Trophoblast cell (in vitro differentiated cells and primary cell): ENCODE data around the gene ARHGAP25.

ENCODE experiments used
- DNase-seq, 2 donors: peaks; one replicate each; pipeline ENCODE4 v3.0.0-alpha.2; 2016
- H2AFZ ChIP-seq: 2 replicates; pipeline ENCODE4 v1.6.1; 2013; ENCODE audit warnings: low read length, moderate library complexity, mild to moderate bottlenecking; ENCODE audit not compliant: insufficient read depth, poor library complexity
- H2AK5ac ChIP-seq: 2 replicates; pipeline ENCODE4 v1.6.1; 2013; ENCODE audit warnings: mild to moderate bottlenecking, low read length
- H2BK120ac ChIP-seq: 2 replicates; pipeline ENCODE4 v1.6.1; 2013; ENCODE audit warnings: low read length, mild to moderate bottlenecking, moderate library complexity; ENCODE audit not compliant: insufficient read depth, poor library complexity
- H2BK12ac ChIP-seq: 2 replicates; pipeline ENCODE4 v1.6.1; 2013; ENCODE audit warnings: mild to moderate bottlenecking, low read length, moderate library complexity
- H2BK5ac ChIP-seq: 2 replicates; pipeline ENCODE4 v1.6.1; 2013; ENCODE audit warnings: low read length, low read depth, moderate library complexity, mild to moderate bottlenecking; ENCODE audit not compliant: poor library complexity
- H3K14ac ChIP-seq: 2 replicates; pipeline ENCODE4 v1.6.1; 2013; ENCODE audit warnings: mild to moderate bottlenecking, low read length
- H3K18ac ChIP-seq: 2 replicates; pipeline ENCODE4 v1.6.1; 2013; ENCODE audit warnings: mild to moderate bottlenecking, low read length
- H3K23ac ChIP-seq: 2 replicates; pipeline ENCODE4 v1.6.1; 2013; ENCODE audit warnings: low read length
- H3K27ac ChIP-seq: 2 replicates; pipeline ENCODE4 v1.5.1; 2013; ENCODE audit warnings: low read depth, mild to moderate bottlenecking, inconsistent platforms, low read length, moderate library complexity
- H3K27me3 ChIP-seq: 2 replicates; pipeline ENCODE4 v1.6.1; 2013; ENCODE audit warnings: inconsistent platforms, mild to moderate bottlenecking, low read length, moderate library complexity; ENCODE audit not compliant: insufficient read depth
- H3K36me3 ChIP-seq, 2 experiments: 1 replicate in 1 of 2; 2 replicates in 1 of 2; pipeline ENCODE4 v1.6.1; 2013; ENCODE audit warnings: low read length in 2 of 2, mild to moderate bottlenecking in 2 of 2, moderate library complexity in 1 of 2; ENCODE audit not compliant: insufficient read depth in 2 of 2, control insufficient read depth in 1 of 2
- H3K4ac ChIP-seq: 2 replicates; pipeline ENCODE4 v1.6.1; 2013; ENCODE audit warnings: low read depth, mild to moderate bottlenecking, low read length, moderate library complexity
- H3K4me1 ChIP-seq, 2 experiments: 1 replicate in 1 of 2; 2 replicates in 1 of 2; pipeline ENCODE4 v1.6.1; 2013; ENCODE audit warnings: low read length in 2 of 2, mild to moderate bottlenecking in 2 of 2, moderate library complexity in 1 of 2; ENCODE audit not compliant: insufficient read depth in 2 of 2, control insufficient read depth in 1 of 2
- H3K4me2 ChIP-seq: 2 replicates; pipeline ENCODE4 v1.6.1; 2013; ENCODE audit warnings: inconsistent platforms, mild to moderate bottlenecking, low read length, moderate library complexity
- H3K4me3 ChIP-seq: 2 replicates; pipeline ENCODE4 v1.5.1; 2013; ENCODE audit warnings: mild to moderate bottlenecking, low read depth, low read length, inconsistent platforms
- H3K79me1 ChIP-seq: one replicate; pipeline ENCODE4 v1.6.1; 2013; ENCODE audit warnings: low read length
- H3K79me2 ChIP-seq: 2 replicates; pipeline ENCODE4 v1.6.1; 2013; ENCODE audit warnings: low read length, mild to moderate bottlenecking; ENCODE audit not compliant: control insufficient read depth, insufficient read depth, poor library complexity
- H3K9ac ChIP-seq: 2 replicates; pipeline ENCODE4 v1.6.1; 2013; ENCODE audit warnings: mild to moderate bottlenecking, low read length
- H3K9me3 ChIP-seq: 2 replicates; pipeline ENCODE4 v1.6.1; 2013; ENCODE audit warnings: low read depth, mild to moderate bottlenecking, control low read depth, inconsistent platforms, low read length; ENCODE audit not compliant: insufficient read depth
- H4K12ac ChIP-seq: 2 replicates; pipeline ENCODE4 v1.6.1; 2013; ENCODE audit warnings: low read depth, mild to moderate bottlenecking, low read length, moderate library complexity
- H4K8ac ChIP-seq: 2 replicates; pipeline ENCODE4 v1.6.1; 2013; ENCODE audit warnings: low read depth, mild to moderate bottlenecking, low read length, moderate library complexity
- H4K91ac ChIP-seq: one replicate; pipeline ENCODE4 v1.6.1; 2013; ENCODE audit warnings: low read depth, mild to moderate bottlenecking, low read length, moderate library complexity
- WGBS: extraction: QIAGEN DNeasy Blood & Tissue Kit; methylation state at CpG from one replicate; pipeline ENCODE4 v1.1.7; 2013; ENCODE audit warnings: missing lambda C conversion rate; ENCODE audit not compliant: insufficient read length, insufficient coverage; ENCODE audit errors: extremely low coverage; 5-methylcytosine and 5-hydroxymethylcytosine counted together

Gene ARHGAP25

DNA sequence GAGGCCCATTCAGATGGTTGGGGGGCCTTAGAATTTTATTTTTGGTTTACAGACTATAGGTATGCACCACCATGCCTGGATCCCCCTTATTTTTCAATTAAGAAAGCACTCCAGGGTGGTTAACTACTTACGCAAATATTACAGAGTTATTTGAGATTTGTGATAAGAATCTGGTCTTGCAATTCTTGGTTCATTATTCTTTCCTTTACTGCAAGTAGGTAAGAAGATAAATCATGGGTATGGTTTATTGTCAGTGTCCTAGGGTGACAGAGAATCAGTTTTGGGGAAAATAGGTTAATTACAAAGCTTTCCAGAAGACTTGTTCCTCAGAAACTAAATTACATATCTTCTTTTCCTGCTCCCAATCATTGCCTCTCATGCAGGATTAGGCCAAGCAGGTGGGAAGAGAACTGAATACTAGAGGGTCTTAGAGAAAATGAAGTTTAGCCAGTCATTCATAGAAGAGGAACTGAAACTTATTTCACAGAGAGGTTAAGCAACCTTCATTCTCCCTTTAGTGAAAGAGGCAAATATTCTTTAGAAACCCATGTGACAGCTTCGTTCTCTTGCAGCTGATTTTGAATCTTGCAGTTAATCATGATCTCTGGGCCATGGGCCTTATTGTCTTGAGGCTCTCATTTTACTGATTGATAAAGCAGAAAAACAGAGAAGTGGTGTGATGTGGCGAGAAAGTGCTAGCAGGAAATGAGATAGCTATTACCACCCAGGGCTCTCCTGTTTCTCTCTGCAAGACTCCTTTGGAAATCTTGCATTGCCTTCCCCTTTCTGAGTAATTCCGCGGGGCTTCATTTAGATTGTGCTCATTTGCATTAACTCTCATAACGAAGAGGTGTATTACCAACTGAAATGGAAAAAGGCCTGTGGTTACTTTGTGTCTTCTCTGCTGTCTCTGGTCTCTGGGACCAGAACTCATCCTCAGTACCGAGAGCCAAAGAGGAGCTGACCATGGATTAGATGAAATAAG, 44.8 kb upstream of the ARHGAP25 start:
- no peak overlapping the region for H3K4me3 ChIP-seq
- no peaks in the 10 kb centered on the region for H3K36me3 ChIP-seq
- no peak overlapping the region for H4K8ac ChIP-seq
- no peak overlapping the region for H4K12ac ChIP-seq
- H2BK5ac ChIP-seq, result no peak overlapping the region
- H2BK120ac ChIP-seq, result no peak overlapping the region
- H2AFZ ChIP-seq, result no peak overlapping the region
- H3K9ac ChIP-seq, result no peak overlapping the region
- H3K79me2 ChIP-seq, result no peaks in the 10 kb centered on the region
- H3K18ac ChIP-seq, result no peak overlapping the region
- no peaks in the 10 kb centered on the region for H3K79me1 ChIP-seq
- WGBS, result no CpG with 5 or more reads among the region's 7 CpGs
- H2BK12ac ChIP-seq, result no peak overlapping the region
- no peak overlapping the region for H3K23ac ChIP-seq
- peak in 1 of 2 donors; percentile 8 for DNase-seq
- no peak overlapping the region for H4K91ac ChIP-seq
- no peak overlapping the region for H3K4ac ChIP-seq
- H3K27me3 ChIP-seq, result no peaks in the 10 kb centered on the region
- no peak overlapping the region for H3K14ac ChIP-seq
- no peak overlapping the region for H3K4me2 ChIP-seq
- no peak overlapping the region for H2AK5ac ChIP-seq
- no peaks in the 10 kb centered on the region for H3K4me1 ChIP-seq
- H3K27ac ChIP-seq, result no peak overlapping the region
- no peaks in the 10 kb centered on the region for H3K9me3 ChIP-seq

DNA sequence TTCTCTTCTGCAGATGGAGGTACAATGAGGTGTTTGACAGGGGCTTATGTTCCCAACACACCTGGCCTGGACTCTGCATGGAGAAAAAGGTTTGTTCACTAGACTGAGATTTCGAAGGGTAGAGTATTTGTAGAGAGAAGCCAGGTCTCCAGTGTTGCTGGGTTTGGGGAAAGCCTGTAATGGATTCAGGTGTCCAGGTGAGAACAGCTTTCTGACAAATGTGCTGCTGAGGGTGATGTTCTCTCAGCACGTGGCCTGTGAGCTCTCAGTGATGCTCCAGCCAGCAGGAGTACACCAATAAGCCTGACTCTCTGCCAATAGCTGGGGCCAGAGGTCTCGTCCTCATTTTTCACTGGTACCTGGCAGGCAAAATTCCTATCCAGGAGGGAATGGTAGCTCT, 43.8 kb upstream of the ARHGAP25 start:
- Histone ChIP-seq H3K79me2 (no peaks in the 10 kb centered on the region), H3K4me1 (no peaks in the 10 kb centered on the region), H3K4ac (no peak overlapping the region), H3K27me3 (no peaks in the 10 kb centered on the region), H3K36me3 (no peaks in the 10 kb centered on the region), H3K9me3 (no peaks in the 10 kb centered on the region), H2BK12ac (no peak overlapping the region), H2BK5ac (no peak overlapping the region), H3K9ac (no peak overlapping the region), H3K23ac (no peak overlapping the region), H3K79me1 (no peaks in the 10 kb centered on the region), H4K91ac (no peak overlapping the region), H4K12ac (no peak overlapping the region), H3K4me3 (no peak overlapping the region), H4K8ac (no peak overlapping the region), H2AK5ac (no peak overlapping the region), H3K18ac (no peak overlapping the region), H3K14ac (no peak overlapping the region), H3K27ac (no peak overlapping the region), H2AFZ (no peak overlapping the region), H2BK120ac (no peak overlapping the region), H3K4me2 (no peak overlapping the region)
- no CpG with 5 or more reads among the region's 3 CpGs for WGBS
- DNase-seq, result no peak

DNA sequence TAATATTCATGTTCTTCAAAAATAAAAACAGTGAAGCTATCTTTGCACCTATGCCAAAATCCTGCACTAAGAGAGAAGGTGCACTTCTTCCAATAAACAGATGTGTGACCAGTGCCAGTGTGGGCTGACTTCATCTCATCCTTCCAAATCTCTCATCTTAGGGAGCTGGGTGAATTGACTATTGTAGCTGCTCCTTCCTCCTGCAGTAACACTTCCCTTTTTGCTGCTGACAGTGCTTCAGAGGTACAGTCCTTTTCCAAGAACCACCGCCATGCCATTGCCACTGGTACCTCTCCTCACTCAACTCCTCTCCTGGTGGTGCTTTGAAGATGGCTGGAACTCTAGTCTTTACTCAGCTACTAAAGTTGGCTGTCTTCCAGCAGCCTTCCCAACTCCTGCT, 42.1 kb upstream of the ARHGAP25 start:
- Histone ChIP-seq H3K36me3 (no peaks in the 10 kb centered on the region), H3K4ac (no peak overlapping the region), H4K91ac (no peak overlapping the region), H3K4me2 (no peak overlapping the region), H2BK120ac (no peak overlapping the region), H3K9ac (no peak overlapping the region), H2AFZ (no peak overlapping the region), H3K79me1 (no peaks in the 10 kb centered on the region), H3K4me1 (no peaks in the 10 kb centered on the region), H3K23ac (no peak overlapping the region), H2AK5ac (no peak overlapping the region), H3K9me3 (peaks cover 2% of the 10 kb centered on the region), H2BK5ac (no peak overlapping the region), H3K18ac (no peak overlapping the region), H3K27me3 (no peaks in the 10 kb centered on the region), H2BK12ac (no peak overlapping the region), H3K4me3 (no peak overlapping the region), H3K27ac (no peak overlapping the region), H3K14ac (no peak overlapping the region), H4K8ac (no peak overlapping the region), H4K12ac (no peak overlapping the region), H3K79me2 (no peaks in the 10 kb centered on the region)
- no peak for DNase-seq
- WGBS, result no CpG with 5 or more reads among the region's 1 CpG

DNA sequence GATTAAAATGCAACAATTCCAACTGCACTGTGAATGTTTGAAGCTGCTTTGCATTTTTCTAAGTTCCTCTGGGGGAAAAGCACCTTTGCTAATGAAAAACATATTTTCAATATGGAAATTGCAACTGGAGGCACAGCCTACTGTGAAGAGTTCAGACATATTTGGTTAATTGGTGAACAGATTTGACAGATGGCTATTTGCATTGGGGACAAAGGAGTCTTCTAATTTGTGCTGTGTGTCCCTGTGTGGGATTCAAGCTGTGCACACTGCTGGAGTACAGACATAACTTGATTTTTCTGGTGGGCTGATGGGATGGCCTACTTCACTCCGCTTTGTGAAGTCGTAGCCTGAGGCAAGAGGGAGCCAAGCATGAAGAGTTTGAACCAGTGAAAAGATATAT, 40.7 kb upstream of the ARHGAP25 start:
- no peak overlapping the region for H2AK5ac ChIP-seq
- WGBS, result no CpG with 5 or more reads among the region's 2 CpGs
- H3K4me3 ChIP-seq, result no peak overlapping the region
- H3K4ac ChIP-seq, result no peak overlapping the region
- no peaks in the 10 kb centered on the region for H3K79me2 ChIP-seq
- no peak overlapping the region for H2BK120ac ChIP-seq
- no peak overlapping the region for H3K4me2 ChIP-seq
- no peak overlapping the region for H3K23ac ChIP-seq
- H3K27ac ChIP-seq, result no peak overlapping the region
- no peak overlapping the region for H4K91ac ChIP-seq
- no peak overlapping the region for H2AFZ ChIP-seq
- H3K36me3 ChIP-seq, result no peaks in the 10 kb centered on the region
- no peak overlapping the region for H2BK12ac ChIP-seq
- no peak overlapping the region for H4K12ac ChIP-seq
- no peaks in the 10 kb centered on the region for H3K4me1 ChIP-seq
- no peak overlapping the region for H4K8ac ChIP-seq
- DNase-seq, result no peak
- H3K14ac ChIP-seq, result no peak overlapping the region
- H2BK5ac ChIP-seq, result no peak overlapping the region
- H3K9ac ChIP-seq, result no peak overlapping the region
- H3K18ac ChIP-seq, result no peak overlapping the region
- peaks cover 2% of the 10 kb centered on the region for H3K9me3 ChIP-seq
- H3K79me1 ChIP-seq, result no peaks in the 10 kb centered on the region
- H3K27me3 ChIP-seq, result no peaks in the 10 kb centered on the region
